Measurements from ENCODE around the gene CAMTA1. TPM values are rescaled to one million over a fixed set of nuclear protein-coding genes. Genes with fewer than 3 reads are reported as not detected.

CAMTA1 gene
- total and polyA plus RNA-seq, 12 donors: 123 to 265 (median 142) TPM

GRCh38 chr1:6802454-6802853, 17.2 kb downstream of the CAMTA1 start:
- Histone ChIP-seq H3K9me3 (no peaks in the 10 kb centered on the region), H3K27ac (peak overlapping the region in 7 of 10 donors; percentile 22 to 77 (median 53)), H3K4me3 (no peak overlapping the region), H3K27me3 (no peaks in the 10 kb centered on the region), H3K4me1 (peaks cover 0 to 84% (median 60%) of the 10 kb centered on the region in 9 donors), H3K36me3 (no peaks in the 10 kb centered on the region)
- 87 to 94% methylated on average over 2 of the region's 2 CpGs for WGBS, 2 donors
- ATAC-seq (peak in 3 of 8 donors; percentile 14 to 32 (median 22)), DNase-seq (no peak)
- intact Hi-C loops (cut with DNase I): no loop called here
- no peak for TF ChIP-seq CTCF (IDR thresholded peaks at IDR 0.05)

- TF ChIP-seq CTCF (IDR thresholded peaks at IDR 0.05): no peak
- Histone ChIP-seq H3K9me3 (no peaks in the 10 kb centered on the region), H3K27ac (peak overlapping the region in 4 of 10 donors; percentile 11 to 77 (median 62)), H3K4me3 (no peak overlapping the region), H3K4me1 (peaks cover 0 to 88% (median 62%) of the 10 kb centered on the region in 9 donors), H3K27me3 (no peaks in the 10 kb centered on the region), H3K36me3 (no peaks in the 10 kb centered on the region)
- DNase-seq: no peak
- ATAC-seq: no peak
- intact Hi-C loops (cut with DNase I): no loop called here
- WGBS, 2 donors: 88 to 93% methylated on average over 8 of the region's 8 CpGs
Measured at GRCh38 chr1:6802893-6803292, 17.6 kb downstream of the CAMTA1 start.

DNA sequence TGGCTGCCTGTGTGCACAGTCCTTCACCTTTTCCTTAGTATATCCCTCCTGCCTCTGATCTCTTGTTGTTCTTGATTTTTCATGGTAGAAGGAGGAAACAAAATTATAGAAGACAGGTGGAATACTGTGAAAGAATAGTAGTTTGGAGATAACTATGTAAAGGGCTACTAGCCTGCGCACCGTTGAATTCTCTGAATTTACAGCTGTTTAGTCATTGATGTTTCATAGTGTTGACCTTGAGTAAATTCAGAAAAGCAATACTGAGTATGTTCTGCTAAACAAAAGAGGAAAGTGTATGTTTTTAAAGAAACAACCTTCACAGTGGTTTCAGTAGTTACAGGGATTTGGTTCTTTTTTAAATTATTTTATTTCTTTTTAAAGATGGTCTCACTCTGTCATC, 18.1 kb downstream of the CAMTA1 start:
- intact Hi-C loops (cut with DNase I): no loop called here
- WGBS, 2 donors: 93% methylated on average over 2 of the region's 2 CpGs

DNA sequence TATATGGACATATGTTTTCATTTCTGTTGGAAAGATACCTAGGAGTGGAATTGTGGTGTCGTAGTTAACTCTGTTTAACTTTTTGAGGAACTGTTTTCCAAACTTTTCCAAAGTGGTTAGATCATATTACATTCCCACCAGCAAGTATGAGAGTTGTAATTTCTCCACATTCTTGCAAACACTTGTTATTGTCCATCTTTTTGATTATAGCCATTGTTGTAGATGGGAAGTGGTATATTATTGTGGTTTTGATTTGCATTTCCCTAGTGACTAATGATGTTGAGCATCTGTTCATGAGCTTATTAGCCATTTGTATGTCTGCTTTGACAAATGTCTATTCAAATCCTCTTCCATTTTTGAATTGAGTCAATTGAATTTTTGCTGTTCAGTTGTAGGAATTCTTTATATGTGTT, 19.8 kb downstream of the CAMTA1 start:
- DNase-seq: no peak
- no peaks in the 10 kb centered on the region for H3K9me3 ChIP-seq
- 90 to 92% methylated on average over 1 of the region's 1 CpG for WGBS, 2 donors
- no peaks in the 10 kb centered on the region for H3K36me3 ChIP-seq
- TF ChIP-seq CTCF (IDR thresholded peaks at IDR 0.05): no peak
- H3K27ac ChIP-seq: no peak overlapping the region
- ATAC-seq: no peak
- intact Hi-C loops (cut with DNase I): no loop called here
- no peaks in the 10 kb centered on the region for H3K27me3 ChIP-seq
- peaks cover 0 to 83% (median 62%) of the 10 kb centered on the region in 9 donors for H3K4me1 ChIP-seq
- H3K4me3 ChIP-seq: no peak overlapping the region

More for the DNA sequence above, 18.1 kb downstream of the CAMTA1 start:
- Histone ChIP-seq H3K4me3 (no peak overlapping the region), H3K9me3 (no peaks in the 10 kb centered on the region), H3K4me1 (peaks cover 0 to 93% (median 66%) of the 10 kb centered on the region in 9 donors), H3K27me3 (no peaks in the 10 kb centered on the region), H3K27ac (peak overlapping the region in 2 of 10 donors; percentile 11 to 77), H3K36me3 (no peaks in the 10 kb centered on the region)
- ATAC-seq: no peak
- no peak for DNase-seq
- no peak for TF ChIP-seq CTCF (IDR thresholded peaks at IDR 0.05)
